ENCODE data around the gene NUP210. TPM values are rescaled to one million over a fixed set of nuclear protein-coding genes. Genes with fewer than 3 reads are reported as not detected.

The NUP210 gene
- total and polyA plus RNA-seq, 2 experiments from 2014 or later, result 6.7 to 8.4 TPM

GRCh38 chr3:13305623-13306022 is 114.5 kb downstream of the NUP210 start:
- no peaks in the 10 kb centered on the region for H3K9me2 ChIP-seq (replicated peaks; ENCODE audit: insufficient read depth)
- no peaks in the 10 kb centered on the region for H3K79me2 ChIP-seq
- no peak overlapping the region for H3K4me3 ChIP-seq
- no peaks in the 10 kb centered on the region for H4K20me1 ChIP-seq (ENCODE audit: insufficient read depth, poor library complexity, severe bottlenecking)
- H3K27ac ChIP-seq, result no peak overlapping the region
- no peak overlapping the region for H2AFZ ChIP-seq
- no peaks in the 10 kb centered on the region for H3K4me1 ChIP-seq (ENCODE audit: insufficient read depth)
- H3K36me3 ChIP-seq (replicated peaks; ENCODE audit: insufficient read depth, low read depth), result no peaks in the 10 kb centered on the region
- no peaks in the 10 kb centered on the region for H3K27me3 ChIP-seq
- 75% methylated on average over 4 of the region's 4 CpGs for WGBS (ENCODE audit: low lambda C conversion rate, missing lambda C conversion rate)
- no peaks in the 10 kb centered on the region for H3K9me3 ChIP-seq (ENCODE audit: low read depth)
- no peak for DNase-seq (ENCODE audit: low spot score)
- H3K4me2 ChIP-seq, result no peak overlapping the region
- TF ChIP-seq EZH2phosphoT487 (IDR thresholded peaks at IDR 0.05; ENCODE audit: low read depth, severe bottlenecking, unreplicated experiment) (no peak), CTCF (IDR thresholded peaks at IDR 0.05; ENCODE audit: poor library complexity) (no peak), EZH2 (IDR thresholded peaks at IDR 0.05; ENCODE audit: borderline replicate concordance) (no peak)

- Histone ChIP-seq H3K9me2 (replicated peaks; ENCODE audit: insufficient read depth) (no peaks in the 10 kb centered on the region), H3K79me2 (no peaks in the 10 kb centered on the region), H3K4me1 (ENCODE audit: insufficient read depth) (no peaks in the 10 kb centered on the region), H3K36me3 (replicated peaks; ENCODE audit: insufficient read depth, low read depth) (no peaks in the 10 kb centered on the region), H3K4me3 (no peak overlapping the region), H4K20me1 (ENCODE audit: insufficient read depth, poor library complexity, severe bottlenecking) (no peaks in the 10 kb centered on the region), H3K27ac (no peak overlapping the region), H3K9me3 (ENCODE audit: low read depth) (no peaks in the 10 kb centered on the region), H3K4me2 (no peak overlapping the region), H2AFZ (no peak overlapping the region), H3K27me3 (no peaks in the 10 kb centered on the region)
- WGBS (ENCODE audit: low lambda C conversion rate, missing lambda C conversion rate), result 45% methylated on average over 6 of the region's 6 CpGs
- TF ChIP-seq CTCF (IDR thresholded peaks at IDR 0.05; ENCODE audit: poor library complexity), result no peak
- DNase-seq (ENCODE audit: low spot score), result no peak
Observed at GRCh38 chr3:13303410-13303809, 116.7 kb downstream of the NUP210 start.

GRCh38 chr3:13301286-13301987 is 118.7 kb downstream of the NUP210 start:
- H3K4me3 ChIP-seq, result no peak overlapping the region

More at GRCh38 chr3:13301286-13301987, 118.7 kb downstream of the NUP210 start:
- TF ChIP-seq EZH2phosphoT487 (IDR thresholded peaks at IDR 0.05; ENCODE audit: low read depth, severe bottlenecking, unreplicated experiment), result no peak
- TF ChIP-seq CTCF (IDR thresholded peaks at IDR 0.05; ENCODE audit: poor library complexity), result no peak
- no peak for TF ChIP-seq EZH2 (IDR thresholded peaks at IDR 0.05; ENCODE audit: borderline replicate concordance)
- WGBS (ENCODE audit: low lambda C conversion rate, missing lambda C conversion rate), result 32% methylated on average over 12 of the region's 14 CpGs
- Histone ChIP-seq H3K36me3 (replicated peaks; ENCODE audit: insufficient read depth, low read depth) (no peaks in the 10 kb centered on the region), H2AFZ (no peak overlapping the region), H3K79me2 (no peaks in the 10 kb centered on the region), H3K4me1 (ENCODE audit: insufficient read depth) (no peaks in the 10 kb centered on the region), H3K9me3 (ENCODE audit: low read depth) (no peaks in the 10 kb centered on the region), H3K9me2 (replicated peaks; ENCODE audit: insufficient read depth) (no peaks in the 10 kb centered on the region), H3K27me3 (no peaks in the 10 kb centered on the region), H3K4me2 (no peak overlapping the region), H3K27ac (no peak overlapping the region), H4K20me1 (ENCODE audit: insufficient read depth, poor library complexity, severe bottlenecking) (no peaks in the 10 kb centered on the region)
- peak; percentile 49 for DNase-seq (ENCODE audit: low spot score)
